Effector CD4-positive, alpha-beta T cell (primary cell): ENCODE measurements around the gene NSUN4.

Experiments used
- DNase-seq: peaks from one replicate; pipeline ENCODE4 v3.0.0-alpha.2; 2020

Gene NSUN4

GRCh38 chr1:46368791-46369190, 28.2 kb downstream of the NSUN4 start:
- DNase-seq = no peak

GRCh38 chr1:46369542-46370213, 29.1 kb downstream of the NSUN4 start:
- DNase-seq = no peak

DNA sequence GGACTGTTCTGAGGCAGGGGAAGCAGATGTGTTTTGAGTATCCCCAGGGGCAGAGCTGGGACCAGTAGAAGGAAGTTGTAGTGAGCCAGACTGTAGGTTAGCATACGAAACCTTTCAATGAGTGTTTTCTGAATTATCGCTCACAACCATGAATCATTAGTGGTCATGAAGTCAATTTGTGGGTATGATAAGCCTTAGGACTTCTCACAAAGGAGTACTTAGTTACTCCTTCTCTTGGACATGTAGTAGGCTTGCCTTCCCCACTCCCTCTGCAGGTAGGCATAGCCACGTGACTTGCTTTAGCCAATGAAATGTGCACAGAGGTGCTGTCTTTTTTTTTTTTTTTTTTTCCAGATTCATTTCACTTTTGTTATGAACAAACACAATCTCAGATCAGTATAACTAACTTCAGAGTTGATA, 29.6 kb downstream of the NSUN4 start:
- no peak for DNase-seq

DNA sequence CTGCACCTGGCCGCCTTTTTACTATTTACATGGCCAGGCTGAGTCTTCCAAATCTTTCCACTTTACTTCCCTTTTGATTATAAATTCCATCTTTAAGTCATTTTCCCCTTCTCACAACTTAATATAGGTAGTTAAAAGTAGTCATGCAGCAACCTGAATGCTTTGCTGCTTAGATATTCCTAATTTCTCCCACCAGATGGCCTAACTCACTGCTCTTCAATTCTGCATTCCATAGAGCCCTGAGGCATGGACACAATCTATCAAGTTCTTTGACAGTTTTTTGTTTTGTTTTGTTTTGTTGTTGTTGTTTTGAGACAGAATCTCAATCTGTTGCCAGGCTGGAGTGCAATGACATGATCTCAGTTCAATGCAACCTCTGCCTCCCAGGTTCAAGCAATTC, 31.8 kb downstream of the NSUN4 start:
- DNase-seq = no peak

DNA sequence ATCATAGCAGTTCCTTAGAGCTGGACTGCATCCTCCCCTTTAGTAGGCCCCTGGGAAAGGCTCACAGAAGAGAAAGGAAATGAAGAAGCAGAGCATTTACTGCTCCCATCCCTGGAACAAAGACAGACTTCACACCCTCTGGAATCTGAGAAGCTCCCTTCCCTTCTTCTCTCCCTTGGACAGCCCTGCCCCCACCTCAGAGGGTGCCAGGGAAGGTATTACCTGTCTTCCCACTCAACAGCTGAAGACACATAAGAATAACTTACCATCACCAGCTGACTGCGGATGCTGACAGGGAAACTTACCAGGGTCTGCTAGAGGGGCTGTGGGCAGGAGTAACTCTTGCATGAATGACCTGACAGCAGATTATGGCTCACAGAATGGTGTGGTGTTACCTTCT, 39.4 kb downstream of the NSUN4 start:
- DNase-seq = no peak

DNA sequence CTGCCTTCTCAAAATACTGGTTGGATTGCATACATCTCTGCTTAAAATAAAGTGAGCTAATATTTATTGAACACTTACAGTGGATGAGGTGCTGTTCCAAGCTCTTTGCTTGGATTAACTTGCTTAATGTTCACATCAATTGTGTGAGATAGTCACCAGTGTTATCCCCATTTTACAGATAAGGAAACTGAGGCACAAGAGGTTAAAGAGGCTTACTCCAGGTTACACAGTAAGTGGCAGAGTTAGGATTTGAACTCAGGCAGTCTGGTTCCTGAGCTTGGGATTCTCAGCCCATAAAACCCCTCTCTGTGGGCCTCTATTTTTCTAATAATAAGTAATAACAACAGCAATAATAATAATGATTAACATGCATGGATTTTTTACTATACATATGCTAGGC, 39.9 kb downstream of the NSUN4 start:
- no peak for DNase-seq

DNA sequence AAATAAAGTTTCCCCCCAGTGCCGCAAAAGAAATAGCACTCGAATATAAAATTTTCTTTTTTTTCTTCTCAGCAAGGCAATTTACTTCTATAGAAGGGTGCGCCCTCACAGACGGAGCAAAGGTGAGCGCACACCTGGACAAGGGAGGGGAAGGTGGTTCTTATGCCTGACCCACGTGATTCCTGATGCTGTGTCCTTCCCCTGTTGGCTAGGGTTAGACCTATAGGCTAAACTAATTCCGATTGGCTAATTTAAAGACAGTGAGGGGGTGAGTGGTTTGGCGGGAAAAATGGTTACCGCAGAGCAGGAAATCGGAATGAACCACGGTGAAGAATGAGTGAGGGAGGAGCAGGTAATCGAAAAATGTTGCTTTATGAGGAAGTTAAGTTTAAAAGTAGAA, 52.9 kb downstream of the NSUN4 start:
- DNase-seq = no peak

GRCh38 chr1:46394108-46394871, 53.7 kb downstream of the NSUN4 start, which contains the start of gene FAAH:
Gene FAAH, plus strand, starts transcription at chr1:46394317. Its CDS starts 32 bp downstream, at chr1:46394349.
- DNase-seq = no peak

- DNase-seq = no peak
These were observed 54.4 kb downstream of the NSUN4 start for GRCh38 chr1:46394872-46395465.

DNA sequence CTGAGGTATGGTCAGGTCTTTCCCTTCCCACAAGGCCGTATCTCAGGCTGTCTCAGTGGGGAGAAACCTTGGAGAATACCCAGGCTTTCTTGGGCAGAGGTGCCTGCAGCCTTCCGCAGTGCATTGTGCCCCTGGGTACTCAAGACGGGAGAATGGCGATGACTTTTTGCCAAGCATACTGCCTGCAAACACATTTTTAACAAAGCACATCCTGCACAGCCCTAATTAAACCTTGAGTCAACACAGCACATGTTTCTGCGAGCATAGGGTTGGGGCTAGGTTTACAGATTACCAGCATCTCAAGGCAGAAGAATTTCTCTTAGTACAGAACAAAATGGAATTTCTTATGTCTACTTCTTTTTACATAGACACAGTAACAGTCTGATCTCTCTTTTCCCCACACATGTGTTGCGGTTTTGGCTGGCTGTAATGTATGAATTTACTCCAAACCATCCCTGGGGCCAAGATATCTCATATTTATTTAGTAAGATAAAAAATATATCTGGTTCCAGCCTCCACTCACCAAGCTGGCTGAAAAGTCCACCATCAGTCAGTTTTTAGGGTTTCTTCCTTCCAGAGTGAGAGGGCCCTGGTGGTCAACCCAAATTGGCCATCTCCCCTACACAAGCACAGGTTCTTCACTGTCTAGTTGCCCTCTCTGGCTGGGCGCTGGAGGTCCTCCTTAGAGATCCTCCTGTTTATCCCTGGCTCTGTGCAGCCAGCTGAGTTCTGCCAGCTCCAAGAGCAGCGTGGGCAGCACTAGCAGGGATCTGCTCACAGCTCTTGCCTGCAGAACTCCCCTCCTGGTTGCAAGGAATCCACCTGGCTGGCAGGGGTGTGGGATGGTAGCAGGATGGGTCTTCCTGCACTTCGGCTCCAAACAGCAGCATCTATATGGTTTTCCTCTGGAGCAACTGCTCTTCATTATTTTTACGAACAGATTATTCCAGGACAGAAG, 56.1 kb downstream of the NSUN4 start:
- DNase-seq = no peak

DNA sequence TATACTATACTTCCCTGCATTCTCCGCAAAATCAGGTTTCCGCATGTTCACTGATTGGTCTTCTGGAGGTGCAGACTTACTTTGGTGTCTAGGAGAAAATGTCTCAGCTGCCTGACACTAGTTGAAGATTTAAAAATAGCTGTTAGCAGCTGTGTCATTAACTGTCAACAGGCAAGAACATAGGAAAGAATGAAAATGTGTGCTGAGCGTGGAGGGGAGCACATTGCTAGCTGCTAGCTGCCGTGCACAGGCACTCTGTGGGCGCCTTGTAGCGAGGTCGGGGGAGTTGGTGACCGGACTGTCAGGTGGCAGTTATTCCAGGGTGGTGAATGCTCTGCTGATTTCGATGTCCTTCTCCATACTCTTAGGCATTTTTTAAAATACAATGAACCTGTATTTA, 58.7 kb downstream of the NSUN4 start:
- no peak for DNase-seq

DNA sequence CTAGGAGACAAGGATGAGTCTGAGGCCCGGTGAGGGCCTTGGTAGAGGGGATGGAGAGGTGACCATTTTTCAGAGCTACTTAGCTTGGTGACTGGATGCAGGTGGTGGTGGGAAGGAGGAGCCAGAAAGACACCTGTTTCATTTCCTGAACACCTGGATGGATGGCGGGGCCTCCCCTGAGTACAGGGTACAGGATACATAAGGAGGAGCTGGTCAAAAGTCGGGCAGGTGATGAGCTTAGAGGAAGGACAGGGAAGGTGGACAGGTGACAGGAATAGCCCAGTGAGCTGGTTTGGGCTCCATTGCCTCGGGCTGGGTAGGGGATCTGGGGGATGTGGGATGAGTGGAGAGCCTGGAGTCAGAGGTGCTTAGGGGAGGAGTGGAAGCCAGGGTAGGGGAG, 59.8 kb downstream of the NSUN4 start:
- no peak for DNase-seq

DNA sequence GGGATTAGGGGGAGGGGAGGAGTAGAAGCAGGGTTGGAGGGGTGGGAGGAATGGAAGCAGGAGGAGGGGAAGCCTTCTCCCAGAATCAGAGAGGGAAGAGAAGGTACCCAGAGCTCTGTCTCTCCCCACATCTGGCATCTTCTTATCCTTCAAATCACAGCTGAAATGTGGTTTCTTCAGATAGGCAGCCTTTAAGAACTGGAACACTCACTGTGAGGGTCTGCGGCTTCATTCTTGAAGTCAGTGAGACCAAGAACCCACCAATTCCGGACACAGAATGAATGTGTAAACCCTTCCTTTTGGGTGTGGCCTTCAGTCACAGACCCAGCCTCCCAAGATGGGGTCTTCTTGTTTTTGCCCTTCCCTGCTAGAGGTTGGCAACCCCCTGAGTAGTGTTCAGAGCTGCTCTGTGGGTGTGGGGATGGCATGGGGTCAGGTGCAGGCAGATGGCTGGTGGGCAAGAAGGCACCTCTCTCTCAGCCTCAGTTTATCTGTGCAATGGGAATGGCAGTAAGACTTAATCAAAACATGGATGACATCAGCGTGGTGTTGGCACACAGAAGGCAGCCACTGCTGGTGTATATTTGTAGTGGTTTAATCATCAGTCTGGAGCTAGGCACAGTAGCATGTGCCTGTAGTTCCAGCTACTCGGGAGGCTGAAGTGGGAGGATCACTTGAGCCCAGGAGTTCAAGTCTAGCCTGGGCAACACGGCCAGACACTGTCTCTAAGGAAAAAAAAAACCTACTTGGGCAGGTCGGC, 60.7 kb downstream of the NSUN4 start:
- no peak for DNase-seq

GRCh38 chr1:46401964-46402626, 61.5 kb downstream of the NSUN4 start:
- no peak for DNase-seq

GRCh38 chr1:46403916-46404315, 63.3 kb downstream of the NSUN4 start:
- no peak for DNase-seq

GRCh38 chr1:46404482-46405196, 64.0 kb downstream of the NSUN4 start:
- DNase-seq = no peak

- no peak for DNase-seq
These were observed 64.6 kb downstream of the NSUN4 start for GRCh38 chr1:46405197-46405555.

DNA sequence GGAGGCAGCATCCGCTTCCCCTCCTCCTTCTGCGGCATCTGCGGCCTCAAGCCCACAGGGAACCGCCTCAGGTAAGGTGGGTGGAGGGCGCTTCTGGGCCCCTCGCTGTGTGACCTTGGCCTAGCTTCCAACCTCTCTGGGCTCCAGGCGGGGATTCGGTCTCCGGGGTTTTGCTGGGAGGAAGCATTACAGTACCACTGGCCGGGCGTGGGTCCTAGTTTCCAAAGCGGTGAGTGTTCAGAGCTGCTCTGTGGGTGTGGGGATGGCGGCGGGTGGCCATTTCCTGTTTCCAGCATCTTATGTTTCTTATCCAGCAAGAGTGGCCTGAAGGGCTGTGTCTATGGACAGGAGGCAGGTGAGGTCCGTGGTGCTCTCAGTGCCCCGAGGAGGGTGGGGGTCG, 65.1 kb downstream of the NSUN4 start:
- no peak for DNase-seq

- DNase-seq = no peak
These were observed 66.4 kb downstream of the NSUN4 start for GRCh38 chr1:46406881-46407608.

DNA sequence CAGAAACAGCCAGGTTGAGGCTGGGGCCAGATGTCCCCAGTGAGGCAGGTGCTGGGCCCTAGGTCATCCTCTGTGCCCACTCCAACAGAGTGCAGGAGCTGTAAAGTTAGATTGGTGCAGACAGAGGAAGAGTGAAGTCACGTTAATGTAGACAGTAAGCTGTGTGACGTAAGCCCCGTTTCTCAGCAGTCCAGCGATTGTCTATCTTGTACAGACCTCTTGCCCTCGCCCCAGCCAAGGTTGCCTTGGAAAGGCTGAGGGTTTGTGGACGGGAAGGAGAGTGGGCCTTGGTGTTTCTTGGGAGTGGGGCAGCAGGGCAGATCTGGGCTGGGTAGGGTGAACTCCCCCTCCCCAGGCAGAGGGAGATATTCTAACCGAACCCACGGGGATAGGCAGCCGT, 67.0 kb downstream of the NSUN4 start:
- no peak for DNase-seq
